ENCODE results near the gene MYEOV. TPM values are rescaled to one million over a fixed set of nuclear protein-coding genes. Genes with fewer than 3 reads are reported as not detected.

Gene MYEOV
- total and polyA plus RNA-seq, 5 donors = 0.11 TPM; not detected in 4

DNA sequence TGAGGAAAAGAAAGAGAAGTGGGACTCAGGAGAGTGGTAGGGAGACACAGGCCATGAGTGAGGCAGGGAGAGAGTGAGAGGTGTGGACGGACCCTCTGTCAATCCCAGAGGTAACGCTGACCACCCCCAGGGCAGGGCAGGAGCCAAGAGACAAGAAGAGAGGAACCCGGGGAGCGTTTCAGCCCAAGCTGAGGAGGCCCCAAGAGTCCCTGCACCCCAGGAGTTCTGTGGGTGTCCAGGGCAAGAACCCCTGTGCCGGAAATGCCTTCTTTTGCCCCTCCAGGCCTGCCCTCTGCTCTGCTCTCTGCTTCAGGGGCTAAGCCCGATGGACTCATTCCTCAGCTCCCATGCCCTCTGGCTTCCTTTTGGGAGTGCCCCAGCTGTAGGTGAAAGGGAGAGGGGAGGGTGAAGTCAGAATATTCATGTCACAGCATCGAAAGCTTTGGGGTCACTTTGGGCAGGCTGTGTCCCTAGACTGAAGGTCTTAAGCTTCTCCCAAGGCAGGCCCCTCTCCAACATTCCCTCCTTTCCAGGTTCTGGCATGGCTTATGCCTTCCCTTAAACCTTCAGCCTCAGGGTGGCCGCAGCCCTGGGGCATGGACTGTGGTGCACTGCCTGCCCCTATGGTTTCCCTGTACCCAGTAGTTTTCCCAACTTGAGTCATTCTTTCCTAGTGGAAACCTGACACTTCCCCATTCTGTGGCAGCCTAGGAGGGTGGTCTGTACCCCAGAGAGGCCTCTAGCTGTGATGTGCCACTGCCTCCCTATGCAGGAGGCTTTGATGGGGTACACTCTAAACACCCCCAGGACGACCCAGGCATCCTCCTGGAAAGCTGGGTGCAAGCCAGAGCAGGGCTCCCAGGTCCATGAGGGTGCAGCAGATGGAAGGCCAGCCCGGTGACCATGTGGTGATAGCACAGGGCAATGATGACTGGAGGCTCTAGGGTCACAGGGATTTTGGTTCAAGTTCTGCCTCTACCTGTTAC is 27.1 kb downstream of the MYEOV start:
- 95% methylated on average over 10 of the region's 10 CpGs for WGBS
- no peaks in the 10 kb centered on the region for H3K9me3 ChIP-seq (ENCODE audit: control insufficient read depth, low read length)
- intact Hi-C loops (cut with DNase I) = no loop called here
- H3K27ac ChIP-seq (ENCODE audit: low read length) = no peak overlapping the region
- H3K4me1 ChIP-seq (ENCODE audit: control insufficient read depth, insufficient read depth, low read length) = no peaks in the 10 kb centered on the region
- ATAC-seq (no peak), DNase-seq (no peak)
- no peaks in the 10 kb centered on the region for H3K27me3 ChIP-seq (ENCODE audit: control insufficient read depth, insufficient read depth)
- no peak overlapping the region for H3K4me3 ChIP-seq (ENCODE audit: low read length)

DNA sequence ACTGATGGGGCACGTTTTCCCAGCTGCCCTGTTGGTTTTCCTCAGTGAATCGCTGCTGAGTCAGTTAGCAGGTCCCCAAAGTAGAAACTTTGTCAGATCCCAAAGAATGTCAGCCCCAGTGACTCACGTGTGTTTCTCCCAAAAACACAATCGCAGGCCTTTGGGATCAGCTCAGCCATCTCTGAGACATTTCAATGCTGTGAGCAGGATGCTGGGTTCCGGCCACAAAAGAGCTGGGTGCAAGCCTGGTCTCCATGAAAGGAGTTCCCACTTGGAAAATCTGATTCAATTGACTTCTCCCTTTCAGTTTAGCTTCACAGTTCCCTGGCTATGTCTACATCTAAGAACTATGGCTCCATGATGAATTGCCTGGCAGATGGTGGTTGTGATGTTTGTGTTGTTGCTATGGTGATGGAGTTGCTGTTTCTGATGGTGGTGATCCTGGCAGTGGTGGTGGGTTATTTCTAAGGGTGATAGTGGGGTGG is 28.0 kb downstream of the MYEOV start:
- no peaks in the 10 kb centered on the region for H3K27me3 ChIP-seq (ENCODE audit: control insufficient read depth, insufficient read depth)
- WGBS = 84% methylated on average over 5 of the region's 5 CpGs
- no peak overlapping the region for H3K4me3 ChIP-seq (ENCODE audit: low read length)
- intact Hi-C loops (cut with DNase I) = no loop called here
- H3K4me1 ChIP-seq (ENCODE audit: control insufficient read depth, insufficient read depth, low read length) = no peaks in the 10 kb centered on the region
- ATAC-seq (no peak), DNase-seq (no peak)
- no peak overlapping the region for H3K27ac ChIP-seq (ENCODE audit: low read length)
- no peaks in the 10 kb centered on the region for H3K9me3 ChIP-seq (ENCODE audit: control insufficient read depth, low read length)

DNA sequence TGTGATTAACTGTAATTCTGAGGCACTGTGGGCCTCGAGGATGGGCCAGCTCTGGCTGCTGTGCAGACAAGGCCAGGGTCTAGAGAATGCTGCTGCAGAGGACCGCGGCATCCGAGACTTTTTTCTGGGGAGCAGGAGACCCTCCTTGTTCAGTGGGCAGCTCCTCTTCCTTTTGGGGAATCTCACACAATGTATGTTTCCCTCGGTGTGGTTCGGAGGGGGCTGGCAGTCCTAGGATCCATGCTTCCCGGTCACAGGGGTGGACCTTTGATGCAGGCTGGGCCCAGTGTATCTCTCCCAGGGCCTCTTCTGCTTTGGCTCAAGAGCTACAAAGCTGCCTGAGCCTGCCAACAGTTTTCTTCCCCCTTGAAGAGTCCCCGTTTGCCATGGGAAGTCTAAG is 31.5 kb downstream of the MYEOV start:
- H3K4me3 ChIP-seq (ENCODE audit: low read length) = no peak overlapping the region
- no peak overlapping the region for H3K27ac ChIP-seq (ENCODE audit: low read length)
- intact Hi-C loops (cut with DNase I) = no loop called here
- DNase-seq (no peak), ATAC-seq (no peak)
- no peaks in the 10 kb centered on the region for H3K9me3 ChIP-seq (ENCODE audit: control insufficient read depth, low read length)
- 78% methylated on average over 8 of the region's 8 CpGs for WGBS
- no peaks in the 10 kb centered on the region for H3K4me1 ChIP-seq (ENCODE audit: control insufficient read depth, insufficient read depth, low read length)
- H3K27me3 ChIP-seq (ENCODE audit: control insufficient read depth, insufficient read depth) = no peaks in the 10 kb centered on the region

DNA sequence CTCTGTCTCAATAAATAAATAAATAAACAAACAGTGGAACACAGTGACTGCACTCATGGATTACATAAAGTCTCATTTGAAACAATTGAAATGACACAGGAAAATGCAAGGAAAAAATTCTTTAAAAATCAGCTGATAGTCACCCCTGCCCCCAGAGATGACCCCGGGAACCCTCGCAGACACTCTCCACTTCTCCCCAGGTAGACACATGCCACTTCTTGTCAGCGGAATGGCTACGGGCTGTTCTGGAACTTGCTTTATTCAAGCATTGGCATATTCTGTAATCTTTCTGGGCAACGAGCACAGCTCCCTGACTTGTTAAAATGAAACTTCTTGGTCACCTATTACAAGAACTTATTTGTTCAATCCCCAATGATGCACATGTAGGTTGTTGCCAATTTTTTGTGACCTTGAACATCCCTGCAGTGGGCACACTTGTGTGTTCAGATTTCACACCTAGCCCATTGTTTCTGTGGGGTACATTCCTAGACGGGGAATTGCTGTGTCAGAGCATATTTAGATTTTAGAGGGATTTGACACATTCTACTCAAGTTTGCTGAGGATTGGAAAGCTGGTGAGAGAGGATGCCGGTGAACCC is 32.8 kb downstream of the MYEOV start:
- H3K4me3 ChIP-seq (ENCODE audit: low read length) = no peak overlapping the region
- DNase-seq (no peak), ATAC-seq (no peak)
- intact Hi-C loops (cut with DNase I) = no loop called here
- H3K9me3 ChIP-seq (ENCODE audit: control insufficient read depth, low read length) = no peaks in the 10 kb centered on the region
- H3K27ac ChIP-seq (ENCODE audit: low read length) = no peak overlapping the region
- H3K27me3 ChIP-seq (ENCODE audit: control insufficient read depth, insufficient read depth) = no peaks in the 10 kb centered on the region
- no peaks in the 10 kb centered on the region for H3K4me1 ChIP-seq (ENCODE audit: control insufficient read depth, insufficient read depth, low read length)
- 91% methylated on average over 7 of the region's 7 CpGs for WGBS

DNA sequence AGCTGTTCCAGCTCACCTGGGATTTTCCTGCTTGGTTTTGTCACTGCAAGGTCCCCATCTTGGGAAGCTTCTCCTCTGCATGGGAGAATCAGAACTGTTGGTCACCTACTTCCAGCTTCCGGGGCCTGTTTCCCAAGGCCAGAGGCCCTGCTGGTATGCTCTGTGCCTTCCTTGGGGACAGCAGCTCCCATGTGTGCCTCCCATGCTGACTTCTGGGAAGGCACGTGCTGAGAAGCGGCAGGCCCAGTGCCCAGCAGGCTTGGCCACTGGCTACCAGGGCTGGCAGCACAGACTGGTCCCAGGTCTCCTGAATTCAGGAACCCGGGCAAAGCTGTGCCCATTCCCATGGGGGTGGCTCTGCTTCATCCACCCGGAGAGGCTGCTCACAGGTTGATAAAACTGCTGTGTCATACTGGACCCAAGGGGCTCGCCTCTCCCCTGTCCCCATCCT is 33.8 kb downstream of the MYEOV start:
- intact Hi-C loops (cut with DNase I) = no loop called here
- no peaks in the 10 kb centered on the region for H3K27me3 ChIP-seq (ENCODE audit: control insufficient read depth, insufficient read depth)
- WGBS = 92% methylated on average over 6 of the region's 6 CpGs
- no peak overlapping the region for H3K4me3 ChIP-seq (ENCODE audit: low read length)
- ATAC-seq = no peak
- no peaks in the 10 kb centered on the region for H3K9me3 ChIP-seq (ENCODE audit: control insufficient read depth, low read length)
- H3K4me1 ChIP-seq (ENCODE audit: control insufficient read depth, insufficient read depth, low read length) = no peaks in the 10 kb centered on the region
- no peak for DNase-seq
- no peak overlapping the region for H3K27ac ChIP-seq (ENCODE audit: low read length)

DNA sequence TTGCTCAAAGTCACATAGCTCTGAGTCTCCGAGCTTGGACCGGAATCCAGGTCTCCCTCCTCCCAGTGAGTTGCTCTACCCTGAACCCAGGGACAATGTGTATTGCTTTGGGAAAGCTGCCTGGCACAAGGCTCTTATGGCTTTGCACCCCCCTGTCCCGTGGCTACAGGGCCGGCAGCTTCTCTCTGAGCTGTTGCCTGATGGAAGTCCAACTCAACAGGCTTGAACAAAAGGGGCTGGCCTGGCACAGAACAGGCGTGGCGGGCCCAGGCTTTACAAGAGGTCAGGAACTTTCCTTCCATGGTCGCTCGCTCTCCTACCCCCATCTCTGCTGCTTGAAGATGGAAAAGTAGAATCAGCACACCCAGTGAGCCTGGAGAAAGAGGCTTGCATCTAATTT is 34.3 kb downstream of the MYEOV start:
- H3K9me3 ChIP-seq (ENCODE audit: control insufficient read depth, low read length) = no peaks in the 10 kb centered on the region
- no peak overlapping the region for H3K4me3 ChIP-seq (ENCODE audit: low read length)
- 96% methylated on average over 8 of the region's 8 CpGs for WGBS
- no peak overlapping the region for H3K27ac ChIP-seq (ENCODE audit: low read length)
- intact Hi-C loops (cut with DNase I) = no loop called here
- no peak for ATAC-seq
- no peak for DNase-seq
- no peaks in the 10 kb centered on the region for H3K4me1 ChIP-seq (ENCODE audit: control insufficient read depth, insufficient read depth, low read length)
- H3K27me3 ChIP-seq (ENCODE audit: control insufficient read depth, insufficient read depth) = no peaks in the 10 kb centered on the region

DNA sequence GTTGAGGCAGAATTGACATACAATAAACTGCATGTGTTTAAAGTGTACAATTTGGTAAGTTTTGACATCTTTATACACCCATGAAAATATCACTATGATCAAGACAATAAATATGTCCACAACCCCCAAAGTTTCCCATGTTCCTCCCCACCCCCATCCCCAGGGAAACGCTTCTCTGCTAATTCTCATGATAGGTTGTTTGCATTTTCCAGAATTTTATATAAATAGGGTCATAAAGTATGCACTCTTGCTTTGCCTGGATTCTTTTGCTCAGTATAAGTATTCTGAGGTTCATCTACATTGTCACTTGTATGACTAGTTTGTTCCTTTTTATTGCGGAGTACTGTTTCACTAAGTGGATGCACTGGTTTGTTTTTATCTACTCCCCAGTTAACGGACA is 35.6 kb downstream of the MYEOV start:
- no peak for DNase-seq
- no peaks in the 10 kb centered on the region for H3K4me1 ChIP-seq (ENCODE audit: control insufficient read depth, insufficient read depth, low read length)
- no peaks in the 10 kb centered on the region for H3K9me3 ChIP-seq (ENCODE audit: control insufficient read depth, low read length)
- H3K27ac ChIP-seq (ENCODE audit: low read length) = no peak overlapping the region
- intact Hi-C loops (cut with DNase I) = no loop called here
- WGBS = 91% methylated on average over 3 of the region's 3 CpGs
- no peak for ATAC-seq
- H3K4me3 ChIP-seq (ENCODE audit: low read length) = no peak overlapping the region
- H3K27me3 ChIP-seq (ENCODE audit: control insufficient read depth, insufficient read depth) = no peaks in the 10 kb centered on the region

DNA sequence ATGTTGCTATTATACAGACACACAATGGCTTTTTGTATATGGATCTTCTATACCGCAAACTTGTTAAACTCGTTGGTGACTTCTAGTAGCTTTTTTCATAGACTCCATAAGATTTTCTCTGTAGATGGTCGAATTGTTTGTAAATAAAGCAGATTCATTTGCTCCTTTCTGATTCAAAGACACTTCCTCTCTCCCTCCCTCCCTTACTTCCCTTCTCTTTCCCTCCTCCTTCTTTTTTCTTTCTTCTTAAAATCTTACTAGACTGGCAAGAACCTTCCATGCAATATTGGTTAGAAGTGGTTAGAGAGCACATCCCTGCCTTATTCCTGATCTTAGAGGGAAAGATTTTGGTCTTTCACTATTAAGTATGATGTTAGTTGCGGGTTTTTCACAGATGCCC is 36.4 kb downstream of the MYEOV start:
- Histone ChIP-seq H3K4me1 (ENCODE audit: control insufficient read depth, insufficient read depth, low read length) (no peaks in the 10 kb centered on the region), H3K9me3 (ENCODE audit: control insufficient read depth, low read length) (no peaks in the 10 kb centered on the region), H3K4me3 (ENCODE audit: low read length) (no peak overlapping the region), H3K27ac (ENCODE audit: low read length) (no peak overlapping the region), H3K27me3 (ENCODE audit: control insufficient read depth, insufficient read depth) (no peaks in the 10 kb centered on the region)
- ATAC-seq = no peak
- no peak for DNase-seq
- intact Hi-C loops (cut with DNase I) = no loop called here
- 78% methylated on average over 4 of the region's 4 CpGs for WGBS

DNA sequence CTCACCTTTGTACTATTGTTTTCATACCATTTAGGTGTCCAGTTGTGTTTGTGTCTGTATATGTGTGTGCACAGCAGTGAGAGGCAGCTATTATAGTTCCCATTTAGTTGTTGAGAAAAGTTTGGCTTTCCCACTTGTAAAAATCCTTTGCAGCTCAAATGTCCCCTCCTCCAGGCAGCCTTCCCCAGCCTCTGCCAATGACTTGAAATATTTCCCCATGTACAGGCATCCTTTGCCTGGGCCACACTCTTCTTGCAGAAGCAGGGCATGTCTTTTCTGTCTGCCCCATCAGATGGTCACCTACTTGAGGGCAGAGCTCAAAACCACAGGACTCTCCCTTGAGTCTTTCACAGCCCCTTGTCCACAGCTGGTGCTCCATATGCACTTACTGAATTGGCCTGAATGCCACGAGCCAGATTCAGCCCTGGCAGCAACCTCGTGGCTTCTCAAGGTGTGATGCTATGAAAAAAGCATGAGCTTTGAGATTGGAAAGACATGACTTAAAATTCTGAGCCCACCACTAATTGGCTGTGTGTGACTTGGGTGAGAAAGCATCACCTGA is 39.3 kb downstream of the MYEOV start:
- H3K27ac ChIP-seq (ENCODE audit: low read length) = no peak overlapping the region
- no peak for DNase-seq
- intact Hi-C loops (cut with DNase I) = no loop called here
- no peaks in the 10 kb centered on the region for H3K9me3 ChIP-seq (ENCODE audit: control insufficient read depth, low read length)
- ATAC-seq = no peak
- no peaks in the 10 kb centered on the region for H3K27me3 ChIP-seq (ENCODE audit: control insufficient read depth, insufficient read depth)
- H3K4me3 ChIP-seq (ENCODE audit: low read length) = no peak overlapping the region
- no peaks in the 10 kb centered on the region for H3K4me1 ChIP-seq (ENCODE audit: control insufficient read depth, insufficient read depth, low read length)
- WGBS = 77% methylated on average over 2 of the region's 2 CpGs

DNA sequence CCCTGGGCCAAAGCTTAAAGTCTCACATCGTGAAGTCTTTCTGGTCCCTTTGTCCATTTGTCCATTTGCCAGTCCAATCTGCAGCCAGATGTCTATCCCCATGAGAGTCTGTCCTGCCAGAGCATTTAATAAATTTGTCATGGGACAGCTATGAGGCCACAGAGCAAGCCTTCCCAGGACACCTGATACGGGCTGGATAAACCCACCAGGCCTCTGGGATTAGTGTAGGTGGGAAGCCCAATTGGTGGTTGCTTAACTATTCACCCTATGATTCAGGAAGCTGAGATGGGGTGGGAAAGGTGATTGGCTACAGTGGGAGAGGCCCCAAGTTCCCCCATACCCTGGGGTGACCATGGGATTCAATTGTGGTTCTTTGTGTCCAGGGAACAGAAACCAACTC is 39.9 kb downstream of the MYEOV start:
- intact Hi-C loops (cut with DNase I) = no loop called here
- ATAC-seq (no peak), DNase-seq (no peak)
- 66% methylated on average over 2 of the region's 2 CpGs for WGBS
- Histone ChIP-seq H3K9me3 (ENCODE audit: control insufficient read depth, low read length) (no peaks in the 10 kb centered on the region), H3K27ac (ENCODE audit: low read length) (no peak overlapping the region), H3K27me3 (ENCODE audit: control insufficient read depth, insufficient read depth) (no peaks in the 10 kb centered on the region), H3K4me3 (ENCODE audit: low read length) (no peak overlapping the region), H3K4me1 (ENCODE audit: control insufficient read depth, insufficient read depth, low read length) (no peaks in the 10 kb centered on the region)

Measured in right cardiac atrium (tissue), 5 donors.